Measurements from ENCODE around the gene L3MBTL4. TPM values are rescaled to one million over a fixed set of nuclear protein-coding genes. Genes with fewer than 3 reads are reported as not detected.
"Not testable (repeated sequence)": the region's sequence is repeated elsewhere in the genome, so short reads cannot be mapped to it uniquely, and the experiment has no call there.

Gene L3MBTL4
- 1 to 10 TPM; 4.1 to 5.7 (median 5.7) TPM for polyA plus RNA-seq (ENCODE audit: insufficient read length in 3 of 3)
- long read RNA-seq, donor 1: 0 reads
- long read RNA-seq, donor 2: 0 reads
- long read RNA-seq, donor 3: 0 reads
- long read RNA-seq, donor 4: 0 reads
- long read RNA-seq, donor 5: 0 reads
- long read RNA-seq, donor 6: 0 reads
- long read RNA-seq, donor 7, partial matches to known transcripts: 0 of 1 reads
- long read RNA-seq, donor 7, other reads (novel, unspliced or antisense): 0 of 1 reads
- long read RNA-seq, donor 8: 0 reads
- long read RNA-seq, donor 9: 0 reads
- long read RNA-seq, donor 10: 0 reads
- long read RNA-seq, donor 11: 0 reads
- long read RNA-seq, donor 12: 0 reads
- long read RNA-seq, donor 13, partial matches to known transcripts: 0 of 1 reads
- long read RNA-seq, donor 13, other reads (novel, unspliced or antisense): 0 of 1 reads
- long read RNA-seq, donor 14: 0 reads
- long read RNA-seq, donor 15: 0 reads
- long read RNA-seq, donor 16: 0 reads

DNA sequence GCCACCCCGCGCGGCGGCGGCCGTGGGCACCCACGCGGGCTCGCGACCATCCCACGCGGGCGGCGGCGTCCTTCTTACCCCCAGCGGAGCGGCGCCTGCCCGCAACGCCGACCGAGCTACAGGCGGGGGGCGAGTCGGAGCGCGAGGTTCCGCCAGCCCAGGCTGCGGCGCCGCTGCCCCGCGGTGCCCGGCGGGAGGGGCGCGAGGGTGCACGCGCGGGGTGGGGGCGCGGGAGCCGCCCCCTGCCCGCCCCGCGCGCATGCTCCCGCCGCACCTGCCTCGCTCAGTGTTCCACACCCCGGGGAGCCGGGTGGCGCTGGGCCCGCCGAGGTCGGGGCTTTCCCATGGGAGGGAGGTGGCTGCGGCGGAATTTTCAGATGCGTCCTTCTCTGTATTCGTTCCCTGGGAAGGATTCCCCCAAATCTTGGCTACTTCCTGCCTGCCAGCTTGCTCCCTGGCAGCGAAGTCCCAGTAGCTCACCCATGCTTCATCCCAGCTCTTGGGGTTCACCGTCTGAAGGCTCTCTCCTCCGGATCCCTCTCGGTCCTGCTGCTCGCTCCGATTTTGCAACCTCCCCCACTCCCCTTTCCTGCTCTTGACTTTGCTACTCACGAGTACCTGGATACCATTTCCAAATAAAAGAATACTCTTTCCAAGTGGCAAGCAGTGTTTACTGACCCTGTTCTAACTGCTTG, at the start of gene L3MBTL4:
L3MBTL4 (minus strand) TSS at position 189 of the 695 bp plus-strand sequence. CDS start 103,286 bp downstream, outside the sequence.
- DNase-seq: no peak

DNA sequence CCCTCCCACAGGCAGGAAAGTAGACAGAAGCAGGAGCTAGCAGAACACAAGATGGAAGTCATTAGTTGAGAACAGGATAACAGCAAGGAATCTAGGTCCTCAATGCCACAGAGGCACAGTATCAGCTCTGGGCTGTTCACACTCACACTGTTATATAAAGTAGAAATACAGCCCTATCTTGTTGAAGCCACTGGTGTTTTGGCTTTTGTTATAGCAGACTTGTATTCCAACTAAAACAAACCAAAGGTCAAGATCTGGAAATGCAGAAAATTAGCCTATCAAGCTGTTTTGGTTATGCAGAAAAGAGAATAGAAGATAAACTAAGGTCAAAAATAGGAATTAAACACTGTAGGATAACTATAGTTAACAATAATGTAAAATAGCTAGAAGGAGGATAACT, 37.5 kb upstream of the L3MBTL4 start:
- DNase-seq: no peak

DNA sequence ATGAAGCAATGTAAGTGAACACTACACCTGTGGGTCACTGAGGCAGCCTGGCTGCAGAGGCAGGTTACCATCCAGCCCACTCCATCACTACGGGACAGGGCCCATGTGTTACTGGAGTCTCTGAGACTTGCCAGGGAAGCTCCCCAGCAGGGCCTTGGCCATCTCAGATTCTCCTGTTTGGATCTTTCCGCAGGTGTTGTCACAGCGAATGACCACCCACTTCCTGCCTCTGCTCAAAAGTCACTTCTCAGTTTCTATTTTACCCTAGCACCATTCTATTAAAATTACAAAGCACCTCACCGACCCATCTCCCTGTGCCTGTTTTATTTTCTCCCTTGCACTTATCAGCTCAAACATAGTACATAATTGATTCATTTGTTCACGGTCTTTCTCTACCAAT, 34.5 kb upstream of the L3MBTL4 start:
- DNase-seq: no peak

DNA sequence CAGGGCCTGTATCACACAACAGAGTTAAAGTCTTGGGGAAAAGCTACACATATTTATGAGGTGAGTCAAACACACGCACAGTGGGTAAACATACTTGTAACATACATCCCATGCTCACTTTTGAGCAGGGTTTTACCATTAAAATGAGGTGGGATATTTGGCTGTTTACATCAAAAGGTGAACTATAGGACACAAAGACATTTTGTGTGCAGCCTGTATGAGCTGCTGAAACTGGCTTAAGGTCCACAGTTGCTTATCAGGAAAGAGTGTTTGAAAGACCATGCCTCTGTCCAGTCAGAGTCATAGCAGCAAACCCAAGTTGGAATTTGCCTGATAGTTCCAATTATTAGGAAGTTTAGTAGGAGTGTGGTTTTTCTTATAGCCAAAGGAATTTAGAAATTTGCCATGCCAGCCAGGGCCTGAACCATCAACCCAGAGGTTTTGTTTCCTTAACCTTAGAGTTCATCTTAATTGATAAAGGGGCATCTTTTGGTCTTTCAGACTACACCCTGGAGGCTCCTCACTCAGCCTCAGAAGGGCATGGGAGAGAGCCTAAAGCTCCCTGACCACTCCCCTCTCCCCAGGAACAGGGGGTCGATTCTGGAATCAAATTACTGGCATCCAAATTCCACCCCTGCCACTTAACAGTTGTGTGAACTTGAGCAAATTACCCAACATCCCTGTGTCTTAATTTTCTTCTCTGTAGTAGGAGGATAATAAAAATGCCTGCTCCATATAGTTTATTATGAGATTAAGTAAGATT, 29.9 kb upstream of the L3MBTL4 start:
- DNase-seq: no peak

DNA sequence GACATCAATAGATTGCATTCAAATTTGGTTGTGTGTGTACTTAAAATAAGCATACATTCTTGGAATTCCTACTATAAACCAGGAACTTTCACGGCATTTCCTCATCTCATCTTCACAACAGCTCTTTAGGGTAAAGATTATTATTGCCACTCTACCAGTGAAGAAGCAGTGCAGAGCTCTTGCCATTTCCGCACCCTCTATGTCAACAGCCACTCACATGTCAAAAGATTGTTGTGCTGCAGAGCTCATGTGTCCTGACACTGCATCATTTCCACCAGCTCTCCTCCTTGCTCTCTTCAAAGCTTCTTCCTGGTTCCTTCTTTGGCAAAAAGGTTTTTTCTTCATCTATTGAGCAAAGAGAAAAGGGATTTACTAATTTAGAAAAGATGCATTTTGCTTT, 26.5 kb upstream of the L3MBTL4 start:
- DNase-seq: no peak

DNA sequence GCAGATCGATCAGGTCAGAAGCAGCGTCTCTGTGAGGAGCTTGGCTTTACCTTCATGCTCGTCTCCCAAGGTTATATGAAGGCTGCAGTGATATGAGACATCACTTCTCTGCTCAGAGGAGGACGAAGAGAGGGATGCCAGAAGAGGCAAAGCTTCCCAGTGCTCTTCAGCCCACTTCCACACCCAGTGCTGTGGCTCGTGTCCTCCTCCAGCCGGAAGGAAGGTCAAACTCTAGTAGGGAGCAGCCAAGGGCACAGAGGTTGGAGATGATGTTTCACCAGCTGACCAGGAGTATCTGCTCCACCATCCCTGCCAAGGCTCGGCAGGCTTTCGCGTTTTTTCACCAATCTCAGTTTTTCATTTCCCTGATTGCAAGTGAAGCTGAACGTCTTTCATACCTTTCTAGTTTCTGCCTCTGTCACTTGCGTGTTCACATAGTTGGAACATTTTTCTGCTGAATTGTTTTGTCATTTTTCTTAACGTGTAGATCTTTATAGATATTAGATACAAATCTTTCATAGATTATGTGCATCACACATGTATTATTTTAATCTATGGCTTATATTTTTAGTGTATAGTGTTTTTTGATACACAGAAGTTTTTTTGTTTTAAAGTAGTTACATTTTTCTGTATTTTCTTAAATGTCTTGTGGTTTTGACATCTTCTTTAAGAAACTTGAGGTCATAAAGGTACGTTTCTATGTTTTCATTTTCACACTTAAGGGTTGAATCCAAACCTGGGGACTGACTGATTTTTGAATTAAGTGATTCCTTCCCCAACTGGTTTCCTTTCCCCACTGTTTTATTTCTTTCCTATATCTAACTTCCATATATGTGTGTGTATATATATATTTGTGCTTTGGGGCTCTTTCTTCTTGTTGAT, 23.5 kb upstream of the L3MBTL4 start:
- DNase-seq: no peak

DNA sequence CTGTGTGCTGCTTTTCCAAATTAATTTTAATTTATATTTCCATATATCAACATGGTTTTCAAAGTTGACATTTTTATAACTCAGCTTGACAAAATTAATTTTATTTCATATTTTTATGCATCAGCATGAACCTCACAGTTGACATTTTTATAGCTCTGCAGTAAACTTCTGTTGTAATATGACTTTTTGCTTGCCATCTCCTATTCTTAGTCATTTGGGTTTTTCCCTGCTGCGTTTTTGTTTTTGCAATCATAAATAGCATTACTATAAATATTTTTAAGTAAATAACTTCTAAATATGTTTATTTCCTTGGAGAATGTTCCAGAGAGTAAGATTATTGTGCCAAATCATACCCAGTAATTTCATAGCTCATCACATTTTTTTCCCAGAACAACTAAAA, 21.0 kb upstream of the L3MBTL4 start:
- DNase-seq: no peak

DNA sequence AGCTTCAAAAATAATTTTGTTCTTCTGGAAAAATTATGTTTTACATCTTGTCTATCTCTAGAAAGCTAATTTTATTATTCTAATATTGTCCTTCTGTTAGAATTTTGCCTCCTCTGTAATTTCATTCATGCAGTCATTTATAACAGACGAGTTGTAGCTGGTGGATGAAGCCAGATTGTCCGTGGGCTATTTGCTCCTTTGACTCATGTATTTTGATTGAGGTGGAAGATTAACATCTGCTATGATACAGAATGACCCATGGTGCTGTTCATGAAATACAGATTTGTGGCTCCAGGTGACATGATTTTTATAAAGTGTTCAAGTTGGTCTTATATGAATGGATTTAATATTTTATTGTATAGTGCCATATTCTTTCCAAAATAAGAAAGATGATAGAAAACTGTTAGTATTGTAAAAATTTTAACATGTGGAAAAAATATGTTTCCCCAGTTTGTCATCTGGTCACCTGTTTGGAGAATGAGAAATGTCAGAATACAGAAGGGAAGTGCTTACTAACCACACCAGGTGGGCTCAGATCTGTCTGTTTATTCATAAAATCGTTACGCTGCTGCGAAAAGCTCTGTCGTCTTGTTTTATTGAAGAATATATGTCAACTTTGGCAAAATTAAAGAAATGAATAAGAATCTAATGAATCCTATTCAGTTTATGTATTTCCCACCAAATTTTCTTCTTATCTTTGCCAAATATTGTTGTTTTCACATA, 20.4 kb upstream of the L3MBTL4 start:
- DNase-seq: no peak

DNA sequence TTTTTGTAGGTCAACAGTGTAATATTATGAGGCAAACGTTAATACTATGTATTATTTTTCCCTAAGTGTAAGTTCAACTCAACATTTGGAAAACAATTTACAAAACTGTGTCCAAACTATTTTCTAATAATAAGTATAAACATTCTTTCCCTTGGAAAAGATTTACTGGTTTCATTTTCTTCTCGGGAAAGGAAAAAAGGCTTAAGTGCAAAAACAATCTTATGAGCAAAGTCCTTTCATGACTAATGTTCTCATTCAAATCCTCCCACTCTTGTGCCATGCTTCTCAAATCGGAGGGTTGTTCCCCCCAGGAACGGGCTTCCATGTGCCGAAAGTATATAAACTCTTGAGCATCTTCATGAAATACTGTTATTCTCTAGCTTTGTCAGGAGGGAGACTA, 19.8 kb upstream of the L3MBTL4 start:
- no peak for DNase-seq

DNA sequence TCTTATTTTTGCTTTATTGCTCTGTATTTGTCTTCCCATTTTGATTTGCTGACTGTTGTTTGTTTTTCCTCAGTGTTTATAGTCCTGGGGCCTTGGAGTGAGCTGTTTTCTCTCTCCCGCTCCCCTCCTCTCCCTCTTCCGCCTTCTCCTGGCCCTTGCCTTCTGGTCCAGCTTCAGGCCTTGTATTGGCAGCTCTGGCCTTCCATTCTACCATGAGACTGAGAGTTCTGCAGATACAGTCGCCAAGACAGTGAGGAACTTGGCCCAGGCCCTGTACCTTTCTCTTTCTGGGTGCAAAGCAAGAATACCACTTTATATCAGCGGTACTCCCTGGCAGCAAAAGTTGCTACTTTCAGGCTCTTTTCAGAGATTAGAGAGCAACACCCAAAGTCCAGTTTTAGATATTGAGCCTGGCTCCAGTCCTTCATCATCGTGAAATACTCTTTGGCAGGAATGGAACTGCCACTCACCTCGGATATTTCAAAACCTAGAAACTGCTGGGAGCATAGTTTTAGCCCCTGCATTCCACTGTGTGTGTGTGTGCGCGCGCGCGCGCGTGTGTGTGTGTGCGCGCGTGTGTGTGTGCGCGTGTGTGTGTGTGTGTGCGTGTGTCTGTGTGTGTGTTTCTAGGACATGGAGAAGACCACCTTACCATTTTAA, 17.1 kb upstream of the L3MBTL4 start:
- no peak for DNase-seq

DNA sequence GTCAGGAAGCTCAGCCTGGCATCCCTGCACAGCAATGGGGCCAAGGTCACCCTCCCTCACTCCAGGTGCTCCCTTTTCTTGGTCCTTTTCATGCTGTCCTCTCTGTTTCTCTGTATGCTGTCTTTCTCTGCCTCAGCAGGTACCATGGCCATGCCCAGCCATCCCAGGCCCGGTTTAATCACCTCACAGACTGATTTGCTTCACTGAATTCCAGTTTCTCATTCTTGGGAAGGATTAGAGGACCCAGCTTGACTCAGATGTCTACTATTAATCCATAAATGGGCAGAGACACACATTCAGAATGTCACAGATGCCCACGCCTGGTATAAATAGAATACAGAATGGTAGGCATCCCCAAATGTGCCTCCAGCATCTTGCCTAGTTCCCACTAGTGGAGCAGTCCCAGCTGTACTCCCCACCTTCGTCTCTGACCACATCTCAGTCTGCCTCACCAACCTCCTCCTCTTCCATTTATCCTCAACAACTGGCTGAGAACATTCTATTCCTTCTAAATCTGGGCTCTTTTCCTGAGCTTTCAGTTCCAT, 14.2 kb upstream of the L3MBTL4 start:
- no peak for DNase-seq

DNA sequence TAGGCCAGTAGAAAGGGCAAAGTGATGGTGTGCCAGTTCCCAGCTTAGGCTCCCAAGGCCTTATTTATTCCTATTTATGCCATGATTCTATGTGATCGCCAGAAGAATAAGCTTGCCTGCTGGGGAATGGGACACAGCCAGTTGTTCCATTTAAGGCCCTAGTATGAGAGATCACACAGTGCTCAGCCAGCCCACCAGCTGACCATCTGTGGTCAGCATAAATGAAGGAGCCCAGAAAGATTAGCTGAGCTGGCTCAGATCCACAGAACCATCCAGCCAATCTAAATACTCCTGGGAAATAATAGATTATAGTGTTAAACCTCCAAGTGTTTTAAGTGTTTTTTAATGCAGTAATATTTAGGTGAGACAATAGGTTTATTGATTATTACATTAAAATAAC, 12.6 kb upstream of the L3MBTL4 start:
- no peak for DNase-seq

DNA sequence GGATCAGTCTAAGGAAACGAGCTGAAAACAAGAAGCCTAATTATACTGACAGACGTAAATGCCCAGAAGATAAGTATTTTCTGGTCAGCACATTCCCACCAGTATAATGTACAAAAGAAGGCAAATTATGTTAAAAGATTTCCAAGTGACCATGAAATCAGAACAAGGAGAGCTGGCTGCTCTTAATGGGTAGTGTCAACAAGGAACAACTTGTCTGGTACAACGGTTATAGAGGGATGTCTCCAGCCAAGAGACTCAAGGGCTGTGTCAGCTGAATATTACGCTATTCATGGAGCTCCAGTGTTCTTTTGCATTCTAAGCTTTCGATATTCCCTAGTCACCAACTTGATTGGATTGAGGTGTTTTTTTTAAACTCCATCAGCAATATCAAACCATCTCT, 8.6 kb upstream of the L3MBTL4 start:
- no peak for DNase-seq

DNA sequence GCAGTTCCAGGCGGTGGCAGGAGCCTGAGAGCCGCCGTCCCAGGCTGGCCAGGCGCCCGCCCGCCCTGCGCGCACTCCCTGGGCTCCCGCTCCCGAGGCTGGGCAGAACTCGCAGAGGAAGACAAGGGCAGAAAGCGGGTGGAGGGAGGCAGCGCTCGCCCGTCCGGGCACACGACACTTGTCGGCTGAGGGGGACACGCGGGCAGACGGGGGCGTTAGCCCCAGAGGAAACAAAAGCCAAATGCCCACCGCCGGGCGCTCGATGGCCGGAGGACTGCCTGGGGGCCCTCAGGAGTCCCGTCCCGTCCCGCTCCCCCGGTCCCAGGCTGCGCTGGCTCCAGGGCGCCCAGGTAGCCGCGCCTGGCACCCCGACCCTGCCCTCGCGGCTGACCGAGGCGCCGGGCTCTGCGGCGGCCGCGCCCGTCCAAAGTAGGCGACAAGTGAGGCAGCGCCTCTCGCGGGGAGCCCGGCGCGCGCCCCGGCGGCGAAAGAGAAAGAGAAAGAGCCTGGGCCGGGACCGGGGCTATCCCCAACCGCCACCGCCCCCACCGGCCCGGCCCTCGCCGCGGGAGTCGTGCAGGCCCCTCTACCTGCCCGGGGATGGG, 491 bp downstream of the L3MBTL4 start:
- DNase-seq: no peak

DNA sequence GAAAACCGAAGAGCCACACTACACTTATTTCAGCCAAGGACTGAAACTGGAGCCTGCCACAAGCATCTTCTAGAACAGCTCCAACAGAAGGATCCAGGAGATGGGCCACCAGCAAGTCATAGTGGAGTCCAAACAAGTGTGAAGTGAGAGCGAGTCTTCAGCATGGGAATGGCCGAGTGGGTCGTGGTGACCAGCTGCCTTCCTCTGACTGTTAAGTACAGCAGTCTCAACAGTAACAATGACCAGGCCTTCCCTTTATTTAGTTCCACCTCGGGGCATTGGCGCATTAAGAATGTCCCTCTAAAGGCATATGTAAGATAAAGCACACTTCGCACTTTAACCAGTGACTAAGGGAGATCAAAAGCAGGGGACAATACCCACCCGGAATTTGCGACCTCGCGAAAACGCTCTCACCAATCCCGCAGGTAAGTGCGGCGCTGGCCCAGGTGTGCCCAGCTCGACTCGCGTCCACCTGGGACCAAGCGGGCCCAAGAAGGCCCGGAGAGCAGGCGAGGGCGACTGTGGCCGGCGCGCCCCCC, 1.1 kb downstream of the L3MBTL4 start:
- DNase-seq: no peak

DNA sequence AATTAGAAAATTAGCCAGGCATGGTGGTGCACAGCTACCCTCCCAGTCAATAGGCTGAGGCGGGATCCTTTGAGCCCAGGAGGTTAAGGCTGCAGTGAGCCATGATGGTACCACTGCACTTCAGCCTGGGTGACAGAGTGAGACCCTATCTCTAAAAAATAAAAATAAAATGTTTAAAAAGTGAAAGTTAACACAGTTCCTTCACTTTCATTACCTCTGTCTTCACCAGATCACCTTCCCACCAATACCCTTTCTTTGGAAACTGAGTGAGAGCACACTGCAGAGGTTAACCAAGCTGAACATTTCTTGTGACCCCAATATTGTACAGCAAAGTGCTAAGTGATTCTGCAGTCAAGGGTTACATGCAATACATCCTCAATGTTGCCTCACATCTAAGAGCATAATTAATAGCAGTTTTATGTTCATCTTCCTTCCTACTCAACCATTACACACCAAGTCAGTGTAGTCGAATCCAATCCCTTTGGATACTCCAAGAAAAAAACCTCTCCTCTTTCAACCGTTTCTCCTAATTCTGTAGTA, 1.7 kb downstream of the L3MBTL4 start:
- DNase-seq: no peak

DNA sequence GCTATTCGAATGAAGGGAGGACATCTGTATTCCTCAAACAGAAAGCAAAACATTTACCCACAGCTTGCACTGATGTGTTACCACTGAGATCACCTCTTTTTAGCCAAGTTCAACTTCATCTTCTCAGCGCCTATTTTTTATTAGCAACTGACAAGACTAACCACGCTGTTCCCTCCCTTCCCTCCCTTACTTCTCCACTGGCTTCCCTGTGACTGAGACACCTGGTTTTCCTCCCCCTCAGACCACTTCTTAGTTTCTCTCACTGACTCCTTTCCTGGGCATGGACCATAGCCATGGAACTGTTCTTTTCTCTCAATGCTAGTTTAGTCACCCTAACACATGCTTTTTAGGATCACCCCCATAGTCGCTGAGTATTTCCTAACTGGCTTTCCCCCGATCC, 3.3 kb downstream of the L3MBTL4 start:
- DNase-seq: no peak

DNA sequence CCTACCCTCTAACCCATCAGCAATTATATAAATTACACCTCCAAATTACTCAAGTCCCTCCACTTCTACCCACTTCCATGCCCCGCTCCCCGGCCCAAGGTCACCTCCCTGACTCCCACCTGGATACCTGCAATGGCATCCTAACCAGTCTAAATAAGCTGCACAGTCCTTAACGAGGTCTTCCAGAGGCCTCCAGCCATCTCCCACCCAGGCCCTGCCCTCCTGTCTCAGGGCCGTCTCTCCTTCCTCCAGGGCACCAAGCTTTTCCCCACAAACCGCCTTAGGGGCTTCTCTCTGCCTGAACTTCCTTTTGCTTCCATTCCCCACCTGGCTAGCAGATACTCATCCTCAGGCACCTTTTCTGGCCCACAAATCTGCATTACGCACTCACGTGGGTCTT, 4.8 kb downstream of the L3MBTL4 start:
- no peak for DNase-seq

DNA sequence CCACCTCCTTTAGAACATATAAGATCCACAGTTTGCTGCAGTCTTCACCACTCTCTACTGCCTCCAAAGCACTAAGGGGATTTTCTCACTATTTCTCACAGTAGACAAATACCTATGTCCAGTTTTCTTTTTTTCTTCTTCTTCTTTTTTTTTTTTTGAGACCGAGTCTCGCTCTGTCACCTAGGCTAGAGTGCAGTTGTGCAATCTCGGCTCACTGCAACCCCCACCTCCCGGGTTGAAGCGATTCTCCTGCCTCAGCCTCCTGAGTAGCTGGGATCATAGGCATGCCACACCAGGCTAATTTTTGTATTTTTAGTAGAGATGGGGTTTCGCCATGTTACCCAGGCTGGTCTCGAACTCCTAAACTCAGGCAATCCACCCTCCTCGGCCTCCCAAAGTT, 6.2 kb downstream of the L3MBTL4 start:
- not testable (repeated sequence) for DNase-seq
